Measurements from ENCODE around the gene CC2D1A.

GRCh38 chr19:13979244-13979615 lies 73.2 kb downstream of the CC2D1A start:
- TF ChIP-seq CTCF (conservative IDR thresholded peaks at IDR 0.05; ENCODE audit: low read length) (no peak), EZH2phosphoT487 (IDR thresholded peaks at IDR 0.05; ENCODE audit: borderline replicate concordance, low read depth, low read length) (no peak)

All from OCI-LY7 (cell line).